Measurements from ENCODE around the gene PNPT1. TPM values are rescaled to one million over a fixed set of nuclear protein-coding genes. Genes with fewer than 3 reads are reported as not detected.

The PNPT1 gene
- total and polyA plus RNA-seq, 2 of the 8 experiments (the other 6 are each of a cell fraction or from before 2014, with no cell fraction given) = 8.3 to 40.2 TPM

DNA sequence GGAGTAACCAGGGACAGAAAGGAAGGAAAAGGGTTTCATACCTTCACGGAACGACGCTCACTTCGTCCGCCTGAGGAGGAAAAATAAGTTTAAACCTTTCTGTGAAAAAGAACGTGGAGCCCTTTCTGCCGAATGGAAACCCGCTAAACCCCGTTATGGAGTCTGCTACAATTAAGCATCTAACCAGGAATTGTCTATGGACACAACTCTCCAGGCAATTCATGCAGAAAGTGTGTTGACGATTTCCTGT is 75.7 kb downstream of the PNPT1 start:
- no peak overlapping the region for H4K8ac ChIP-seq (ENCODE audit: extremely low read depth, insufficient read depth, low read length)
- no peak overlapping the region for H2BK20ac ChIP-seq (ENCODE audit: low read length)
- 1% methylated on average over 10 of the region's 10 CpGs; no CpG with 5 or more reads in 1 of the 2 experiments for WGBS, 2 experiments (ENCODE audit: extremely low coverage in 1 of 2, insufficient coverage in 1 of 2, insufficient read length in 1 of 2, insufficient replicate concordance in 2 of 2, low coverage in 1 of 2, low lambda C conversion rate in 2 of 2, missing lambda C conversion rate in 1 of 2)
- FAIRE-seq = no peak
- no peak overlapping the region for H4K5ac ChIP-seq (ENCODE audit: insufficient read length, low read depth, low read length)
- peak overlapping the region; percentile 60 to 77 for H3K4me2 ChIP-seq (ENCODE audit: insufficient read depth in 1 of 2, low read depth in 2 of 2, low read length in 2 of 2)
- no peak overlapping the region; the same call in 1 of the 2 replicates for H2BK12ac ChIP-seq (ENCODE audit: low read depth, low read length)
- no peak for DNase-seq (ENCODE audit: low read depth in 1 of 2, low spot score in 2 of 2)
- H3K56ac ChIP-seq (replicated peaks; ENCODE audit: insufficient read length, low read depth, low read length) = no peak overlapping the region
- no peak overlapping the region for H2BK15ac ChIP-seq (ENCODE audit: low read length)
- H3K14ac ChIP-seq (ENCODE audit: insufficient read length) = no peak overlapping the region
- no peak overlapping the region for H3K4ac ChIP-seq (replicated peaks; ENCODE audit: insufficient read length, low read depth, low read length)
- H3K79me2 ChIP-seq (ENCODE audit: control insufficient read depth in 1 of 2, insufficient read depth in 2 of 2, low read length in 2 of 2) = peaks cover 11 to 78% of the 10 kb centered on the region in 2 experiments
- no peak overlapping the region for H3K18ac ChIP-seq (ENCODE audit: extremely low read depth, low read length)
- H3K4me3 ChIP-seq (ENCODE audit: extremely low read depth in 1 of 4, insufficient read depth in 2 of 4, low read depth in 3 of 4, low read length in 4 of 4) = peak overlapping the region; percentile 58 to 100 (median 98)
- H3K27me3 ChIP-seq (replicated peaks in 1 of 4; ENCODE audit: control insufficient read depth in 3 of 4, extremely low read depth in 1 of 4, insufficient read depth in 3 of 4, low read length in 3 of 4) = no peaks in the 10 kb centered on the region
- H3K23me2 ChIP-seq (ENCODE audit: low read depth, low read length) = 0 out of 2 replicates have a peak, but pooled peaks cover 5% of the 10 kb centered on the region
- H2BK5ac ChIP-seq (ENCODE audit: low read depth, low read length) = peak overlapping the region; percentile 38; the same call in 1 of the 2 replicates
- peak overlapping the region; percentile 82 for H3K27ac ChIP-seq (ENCODE audit: low read depth, low read length)
- no peak overlapping the region for H2BK120ac ChIP-seq (replicated peaks; ENCODE audit: low read depth, low read length)
- no peak overlapping the region; the same call in 1 of the 2 replicates for H2AK5ac ChIP-seq (ENCODE audit: low read depth, low read length)
- H3K4me1 ChIP-seq (replicated peaks in 1 of 4; ENCODE audit: control insufficient read depth in 3 of 4, insufficient read depth in 4 of 4, low read length in 3 of 4) = peaks cover 0 to 3% (median 0%) of the 10 kb centered on the region in 4 experiments; a peak in 1 of 7 replicates
- peaks cover 0 to 9% of the 10 kb centered on the region in 2 experiments for H4K20me1 ChIP-seq (replicated peaks in 1 of 2; ENCODE audit: control insufficient read depth in 1 of 2, insufficient read depth in 2 of 2, low read length in 2 of 2)
- H4K91ac ChIP-seq (replicated peaks; ENCODE audit: insufficient read length, low read length) = no peak overlapping the region
- no peak overlapping the region for H3K23ac ChIP-seq (ENCODE audit: insufficient read length)
- H3K9me3 ChIP-seq (ENCODE audit: insufficient read depth in 2 of 2, low read depth in 1 of 2, low read length in 1 of 2) = no peaks in the 10 kb centered on the region
- peaks cover 2 to 14% (median 3%) of the 10 kb centered on the region in 4 experiments; a peak in 4 of 8 replicates for H3K36me3 ChIP-seq (ENCODE audit: control insufficient read depth in 2 of 4, insufficient read depth in 4 of 4, low read length in 3 of 4)
- POLR2A ChIA-PET (ENCODE audit: partially characterized antibody) = interaction anchor here (0.6 to 2.4 kb wide), 10 partner anchors 8 to 412 kb away, joined by 3 to 9 read pairs (median 4); no protein-coding TSS in a partner anchor
- TF ChIP-seq SAP30 (IDR thresholded peaks at IDR 0.05; ENCODE audit: insufficient read depth, insufficient replicate concordance, low read length) (peak; percentile 29), KDM5A (IDR thresholded peaks at IDR 0.05; ENCODE audit: low read length) (peak; percentile 25; the same call in 1 of the 2 replicates), PHF8 (conservative IDR thresholded peaks at IDR 0.05; ENCODE audit: low read depth, low read length) (peak; percentile 45; the same call in 1 of the 2 replicates), ASH2L (IDR thresholded peaks at IDR 0.05; ENCODE audit: low read length) (peak; percentile 1), EZH2 (IDR thresholded peaks at IDR 0.05; ENCODE audit: low read depth, low read length, severe bottlenecking) (no peak)
- H2AFZ ChIP-seq (ENCODE audit: low read length) = peak overlapping the region; percentile 91
- peak overlapping the region; percentile 98 to 99 (median 98) for H3K9ac ChIP-seq (replicated peaks in 1 of 4; ENCODE audit: extremely low read depth in 1 of 4, low read depth in 3 of 4, low read length in 3 of 4)
- CTCF ChIA-PET (ENCODE audit: partially characterized antibody) = interaction anchor here (0.5 to 3.2 kb wide), 5 partner anchors 8 to 491 kb away, joined by 3 to 8 read pairs (median 4); no protein-coding TSS in a partner anchor
- H3K79me1 ChIP-seq (ENCODE audit: low read depth, low read length) = peaks cover 8% of the 10 kb centered on the region; the same call in 1 of the 2 replicates
